Activated CD4-positive, alpha-beta T cell treated with anti-CD3 and anti-CD28 coated beads, Interleukin-2, amount 10 ng/mL, durations not matched to agents 7 days and 5 days (primary cell): ENCODE results near the gene SLC2A6. TPM values are rescaled to one million over a fixed set of nuclear protein-coding genes. Genes with fewer than 3 reads are reported as not detected.

ENCODE experiments used
- CTCF ChIA-PET: fragments of 350-600 bp; sonication (Branson Sonifier 250); formaldehyde crosslinking; loops from one replicate; lab custom pipeline; 2021; ENCODE audit warnings: antibody characterized with exemption; lab: Charles Lee
- POLR2A ChIA-PET: fragments of 350-600 bp; sonication (Branson Sonifier 250); formaldehyde crosslinking; loops from one replicate; lab custom pipeline; 2021; ENCODE audit warnings: antibody characterized with exemption; lab: Charles Lee
- DNase-seq: peaks from one replicate; pipeline ENCODE4 v3.0.0-alpha.2; 2020
- H3K27ac Mint-ChIP-seq: one replicate; pipeline ENCODE4 v1.8.0; 2021; ENCODE audit warnings: mild to moderate bottlenecking, moderate library complexity, mixed read lengths
- H3K27me3 Mint-ChIP-seq: one replicate; pipeline ENCODE4 v1.8.0; 2021; ENCODE audit warnings: mixed read lengths
- H3K36me3 Mint-ChIP-seq: one replicate; pipeline ENCODE4 v1.8.0; 2021; ENCODE audit warnings: low read depth, mixed read lengths
- H3K4me1 Mint-ChIP-seq: one replicate; pipeline ENCODE4 v1.8.0; 2021; ENCODE audit warnings: mixed read lengths
- H3K4me3 Mint-ChIP-seq: one replicate; pipeline ENCODE4 v1.8.0; 2021; ENCODE audit warnings: mild to moderate bottlenecking, moderate library complexity, mixed read lengths
- H3K9me3 Mint-ChIP-seq: one replicate; pipeline ENCODE4 v1.8.0; 2021; ENCODE audit warnings: mixed read lengths
- total RNA-seq, 2 experiments: library from RNA; stranded (reverse); gene quantifications; one replicate each; pipeline ENCODE4 v1.2.3, GENCODE V29; 2021

The SLC2A6 gene
- total RNA-seq, 2 experiments from 2014 or later: 1.6 to 2.0 TPM

DNA sequence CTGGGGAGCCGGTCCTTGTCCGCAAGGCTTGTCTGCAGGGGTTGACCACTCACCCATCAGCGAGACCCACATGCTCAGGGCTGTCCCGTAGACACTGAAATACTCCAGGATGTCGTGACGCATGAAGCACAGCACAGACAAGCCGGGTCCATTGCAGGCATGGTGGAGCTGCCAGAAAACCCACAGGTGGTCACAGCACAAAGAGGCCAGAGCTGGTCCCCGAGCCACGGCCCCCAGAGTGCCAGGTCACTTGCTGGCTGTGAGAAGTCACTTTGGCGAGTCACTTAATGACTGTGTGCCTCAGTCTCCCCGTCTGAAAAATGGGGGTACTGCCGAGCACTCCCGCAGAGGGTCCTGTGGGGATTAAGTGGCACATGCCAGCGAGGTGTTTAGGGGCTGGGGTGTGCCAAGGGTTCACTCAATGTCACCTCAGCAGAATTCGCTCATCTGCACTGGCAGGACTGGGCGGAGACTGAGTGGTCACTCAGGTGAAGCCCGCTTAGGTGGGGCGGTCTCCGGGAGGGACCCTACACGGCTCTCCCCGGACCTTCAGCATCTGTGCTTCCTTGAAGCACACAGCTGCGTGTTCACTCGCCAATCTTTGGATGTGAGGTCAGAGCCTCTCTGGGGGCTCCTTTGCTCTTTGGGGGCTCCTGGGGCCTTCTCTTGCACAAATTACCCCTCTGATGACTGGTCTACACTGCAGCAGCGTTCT lies 41.4 kb upstream of the SLC2A6 start:
- H3K4me1 Mint-ChIP-seq: no peaks in the 10 kb centered on the region
- H3K27ac Mint-ChIP-seq: no peak overlapping the region
- POLR2A ChIA-PET: no interaction called here
- H3K27me3 Mint-ChIP-seq: no peaks in the 10 kb centered on the region
- no peaks in the 10 kb centered on the region for H3K9me3 Mint-ChIP-seq
- no peaks in the 10 kb centered on the region for H3K36me3 Mint-ChIP-seq
- CTCF ChIA-PET: no interaction called here
- no peak overlapping the region for H3K4me3 Mint-ChIP-seq
- DNase-seq: no peak

DNA sequence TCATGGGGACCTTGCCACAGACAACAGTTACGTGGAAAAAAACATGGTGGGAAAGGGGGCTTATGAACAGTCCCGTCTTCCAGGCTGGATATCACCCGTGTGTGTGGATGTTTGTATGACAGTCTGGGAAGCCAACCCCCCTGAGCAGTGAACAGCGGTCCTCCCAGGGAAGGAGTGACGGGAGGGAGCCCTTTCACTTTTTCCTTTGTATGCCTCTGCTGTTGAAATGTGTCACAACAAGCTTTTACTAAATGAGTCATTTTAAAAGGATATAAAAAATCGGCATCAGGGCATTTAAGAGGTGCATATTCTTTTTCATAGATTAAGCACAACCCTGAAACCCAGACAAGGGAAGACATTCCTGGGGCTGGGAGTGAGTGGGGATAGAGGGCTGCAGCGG lies 40.8 kb upstream of the SLC2A6 start:
- Mint-ChIP-seq H3K4me1 (no peaks in the 10 kb centered on the region), H3K36me3 (no peaks in the 10 kb centered on the region), H3K9me3 (no peaks in the 10 kb centered on the region), H3K4me3 (no peak overlapping the region), H3K27me3 (no peaks in the 10 kb centered on the region), H3K27ac (no peak overlapping the region)
- ChIA-PET POLR2A (no interaction called here), CTCF (no interaction called here)
- no peak for DNase-seq

DNA sequence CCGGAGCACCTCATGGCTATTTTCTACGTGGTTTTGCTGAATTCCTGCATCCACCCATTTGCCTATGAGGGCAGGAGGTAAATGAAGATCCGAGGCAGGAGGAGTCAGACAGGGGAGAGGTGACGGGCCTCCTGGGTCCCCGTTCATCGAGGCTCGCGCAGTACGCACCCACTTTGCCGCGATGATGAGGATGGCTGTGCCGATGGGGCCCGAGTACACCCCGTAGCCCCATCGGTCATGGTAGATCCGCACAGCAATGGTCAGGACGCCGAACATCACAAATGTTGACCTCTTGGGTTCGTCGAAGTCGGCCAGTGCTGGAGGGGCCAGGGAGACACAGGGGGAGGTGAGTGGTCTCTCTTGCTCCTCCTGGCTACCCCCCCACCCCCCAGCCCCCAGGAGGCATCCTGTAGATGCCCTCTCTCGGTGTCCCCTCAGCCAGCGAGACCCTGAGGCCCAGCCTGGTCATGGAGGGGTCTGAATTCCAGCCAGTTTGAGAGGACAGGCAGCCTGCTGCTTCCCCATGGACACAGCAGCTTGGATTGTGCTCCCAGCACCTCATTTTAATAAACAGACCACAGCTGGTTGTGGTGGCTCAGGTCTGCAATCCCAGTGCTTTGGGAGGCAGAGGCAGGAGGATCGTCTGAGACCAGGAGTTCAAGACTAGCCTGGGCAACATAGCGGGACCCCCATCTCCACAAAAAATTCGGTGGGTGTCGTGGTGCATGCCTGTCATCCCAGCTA lies 40.0 kb upstream of the SLC2A6 start:
- POLR2A ChIA-PET: no interaction called here
- no peaks in the 10 kb centered on the region for H3K27me3 Mint-ChIP-seq
- no peaks in the 10 kb centered on the region for H3K9me3 Mint-ChIP-seq
- CTCF ChIA-PET: no interaction called here
- DNase-seq: no peak
- H3K36me3 Mint-ChIP-seq: no peaks in the 10 kb centered on the region
- H3K4me3 Mint-ChIP-seq: no peak overlapping the region
- no peaks in the 10 kb centered on the region for H3K4me1 Mint-ChIP-seq
- no peak overlapping the region for H3K27ac Mint-ChIP-seq

DNA sequence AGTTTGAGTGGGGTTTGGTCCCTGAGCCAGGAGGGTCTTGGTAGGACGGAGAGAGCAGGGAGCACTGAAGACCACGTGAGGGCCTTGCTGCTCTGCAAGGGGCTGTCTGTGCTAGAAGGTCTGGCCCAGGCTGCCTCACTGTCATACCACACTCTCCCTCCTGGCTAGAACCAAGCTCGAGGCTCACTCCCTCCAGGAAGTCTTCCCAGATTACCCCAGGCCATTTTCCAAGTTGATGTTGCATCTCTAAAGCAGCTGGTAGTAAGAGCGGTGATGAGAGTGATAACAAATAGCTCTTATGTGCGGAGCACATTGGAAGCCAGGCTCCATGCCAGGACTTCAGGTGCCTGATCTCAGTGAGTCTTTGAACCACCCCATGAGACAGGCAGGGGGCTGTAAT lies 39.3 kb upstream of the SLC2A6 start:
- ChIA-PET CTCF (no interaction called here), POLR2A (no interaction called here)
- H3K4me1 Mint-ChIP-seq: no peaks in the 10 kb centered on the region
- DNase-seq: no peak
- no peaks in the 10 kb centered on the region for H3K36me3 Mint-ChIP-seq
- H3K27ac Mint-ChIP-seq: no peak overlapping the region
- no peaks in the 10 kb centered on the region for H3K9me3 Mint-ChIP-seq
- H3K4me3 Mint-ChIP-seq: no peak overlapping the region
- H3K27me3 Mint-ChIP-seq: no peaks in the 10 kb centered on the region

DNA sequence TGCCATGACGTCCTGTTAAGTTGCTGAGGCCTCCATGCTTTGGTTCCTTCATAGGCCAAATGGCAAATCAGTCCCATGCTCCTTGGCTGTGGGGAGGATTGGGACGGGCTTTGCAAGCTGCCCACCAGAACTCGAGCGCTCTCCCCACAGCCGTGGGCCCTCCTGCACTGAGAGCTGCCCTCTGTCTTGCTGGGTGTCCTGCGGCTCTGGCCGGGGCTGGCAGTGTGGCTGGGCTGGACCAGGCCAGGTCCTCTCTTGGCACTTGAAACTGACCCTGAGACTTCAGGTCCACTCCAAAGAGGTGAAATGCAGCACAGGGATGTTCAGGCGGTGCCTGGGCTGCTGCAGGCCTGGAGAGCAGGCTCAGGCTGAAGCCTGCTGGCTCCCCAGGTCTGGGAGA lies 38.8 kb upstream of the SLC2A6 start:
- POLR2A ChIA-PET: no interaction called here
- Mint-ChIP-seq H3K4me3 (no peak overlapping the region), H3K36me3 (no peaks in the 10 kb centered on the region), H3K27me3 (no peaks in the 10 kb centered on the region), H3K27ac (no peak overlapping the region), H3K9me3 (no peaks in the 10 kb centered on the region), H3K4me1 (no peaks in the 10 kb centered on the region)
- CTCF ChIA-PET: no interaction called here
- DNase-seq: no peak

GRCh38 chr9:133516961-133517350 lies 38.1 kb upstream of the SLC2A6 start:
- no peaks in the 10 kb centered on the region for H3K36me3 Mint-ChIP-seq
- POLR2A ChIA-PET: no interaction called here
- no peak for DNase-seq
- no peak overlapping the region for H3K27ac Mint-ChIP-seq
- H3K27me3 Mint-ChIP-seq: no peaks in the 10 kb centered on the region
- CTCF ChIA-PET: no interaction called here
- no peak overlapping the region for H3K4me3 Mint-ChIP-seq
- H3K9me3 Mint-ChIP-seq: no peaks in the 10 kb centered on the region
- H3K4me1 Mint-ChIP-seq: no peaks in the 10 kb centered on the region

DNA sequence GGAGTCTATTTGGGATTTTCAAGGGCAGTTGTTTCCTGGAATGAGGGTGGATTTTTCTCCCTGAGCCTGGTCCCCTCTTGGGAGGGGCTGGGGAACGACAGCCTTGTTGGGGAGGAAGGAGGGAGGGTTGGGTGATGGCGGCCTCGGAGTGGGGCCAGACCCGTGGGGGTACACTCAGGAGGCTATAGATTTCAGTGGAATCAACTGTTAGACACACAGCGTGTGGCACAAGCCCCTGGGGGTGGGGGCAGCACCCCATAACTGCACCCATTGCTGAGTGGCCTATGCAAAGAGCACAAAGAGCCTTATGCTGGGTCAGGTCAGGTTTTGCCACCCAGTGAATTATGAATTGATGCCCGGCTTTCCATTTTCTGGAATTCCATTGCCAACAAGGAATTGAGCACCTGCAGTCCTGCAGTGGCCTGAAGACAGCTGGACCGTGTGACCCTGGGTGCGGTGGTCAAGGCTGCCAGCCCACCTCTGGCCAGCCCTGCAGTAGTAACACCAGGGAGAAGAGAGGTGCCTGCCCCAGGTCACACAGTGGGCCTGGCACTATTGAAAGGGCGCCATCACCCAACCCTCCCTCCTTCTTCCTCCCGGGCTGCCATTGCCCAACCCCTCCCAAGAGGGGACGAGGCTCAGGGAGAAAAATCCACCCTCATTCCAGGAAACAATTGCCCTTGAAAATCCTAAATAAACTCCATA lies 37.5 kb upstream of the SLC2A6 start:
- no peak overlapping the region for H3K27ac Mint-ChIP-seq
- no peak for DNase-seq
- H3K4me1 Mint-ChIP-seq: no peaks in the 10 kb centered on the region
- POLR2A ChIA-PET: no interaction called here
- no peaks in the 10 kb centered on the region for H3K36me3 Mint-ChIP-seq
- H3K27me3 Mint-ChIP-seq: no peaks in the 10 kb centered on the region
- H3K9me3 Mint-ChIP-seq: no peaks in the 10 kb centered on the region
- CTCF ChIA-PET: no interaction called here
- H3K4me3 Mint-ChIP-seq: no peak overlapping the region

GRCh38 chr9:133515615-133516255 lies 36.8 kb upstream of the SLC2A6 start:
- Mint-ChIP-seq H3K36me3 (no peaks in the 10 kb centered on the region), H3K9me3 (no peaks in the 10 kb centered on the region), H3K27me3 (no peaks in the 10 kb centered on the region), H3K4me1 (no peaks in the 10 kb centered on the region), H3K27ac (no peak overlapping the region), H3K4me3 (no peak overlapping the region)
- DNase-seq: no peak
- POLR2A ChIA-PET: no interaction called here
- CTCF ChIA-PET: no interaction called here

GRCh38 chr9:133515240-133515610 lies 36.3 kb upstream of the SLC2A6 start:
- Mint-ChIP-seq H3K27ac (no peak overlapping the region), H3K36me3 (no peaks in the 10 kb centered on the region), H3K9me3 (no peaks in the 10 kb centered on the region), H3K27me3 (no peaks in the 10 kb centered on the region), H3K4me1 (peaks cover 2% of the 10 kb centered on the region), H3K4me3 (no peak overlapping the region)
- ChIA-PET CTCF (no interaction called here), POLR2A (no interaction called here)
- DNase-seq: no peak

GRCh38 chr9:133514460-133515239 lies 35.8 kb upstream of the SLC2A6 start:
- H3K4me3 Mint-ChIP-seq: no peak overlapping the region
- no peaks in the 10 kb centered on the region for H3K27me3 Mint-ChIP-seq
- peaks cover 6% of the 10 kb centered on the region for H3K4me1 Mint-ChIP-seq
- no peaks in the 10 kb centered on the region for H3K36me3 Mint-ChIP-seq
- POLR2A ChIA-PET: no interaction called here
- H3K9me3 Mint-ChIP-seq: no peaks in the 10 kb centered on the region
- CTCF ChIA-PET: no interaction called here
- H3K27ac Mint-ChIP-seq: no peak overlapping the region
- DNase-seq: no peak

DNA sequence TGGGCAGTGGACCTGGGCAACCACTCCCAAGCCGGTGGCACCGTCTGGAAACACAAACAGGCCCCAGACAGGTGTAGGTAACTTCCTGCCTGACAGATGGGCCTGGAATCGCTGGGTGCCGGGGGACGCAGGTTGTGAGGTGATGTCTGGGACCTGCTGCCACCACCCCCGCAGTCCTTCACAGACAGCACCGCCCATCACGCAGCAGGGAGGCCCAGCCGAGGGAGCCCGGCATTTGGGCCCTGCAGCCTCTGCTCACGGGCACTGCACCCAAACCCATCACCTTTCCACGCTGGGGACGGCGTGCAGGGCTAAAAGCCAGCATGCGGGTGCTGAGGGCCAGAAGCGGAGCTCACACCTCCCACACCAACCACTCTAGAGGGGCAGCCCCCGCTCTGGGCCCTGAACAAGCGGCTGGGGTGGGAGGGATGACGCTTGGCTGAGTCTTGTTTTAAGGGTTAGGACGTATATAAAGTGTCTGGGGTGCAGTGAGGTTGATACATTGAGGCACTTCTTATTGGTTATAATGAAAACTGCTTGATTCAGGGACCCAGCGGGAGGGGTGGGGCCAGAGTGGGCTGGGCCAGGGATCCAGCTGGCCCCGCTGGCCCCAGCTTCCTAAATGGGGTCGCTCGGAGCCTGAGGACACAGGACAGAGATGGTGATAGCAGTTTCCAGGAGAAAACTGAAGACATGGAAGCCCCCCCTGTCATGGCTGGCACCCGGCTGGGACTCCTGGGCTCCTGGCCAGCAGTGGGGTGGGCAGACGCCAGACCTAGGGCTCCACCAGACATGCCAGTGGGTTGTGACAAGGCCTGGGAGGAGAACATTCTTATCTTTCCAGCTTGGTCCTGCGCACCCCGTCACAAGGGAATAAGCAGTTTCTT lies 34.6 kb upstream of the SLC2A6 start:
- H3K36me3 Mint-ChIP-seq: no peaks in the 10 kb centered on the region
- H3K9me3 Mint-ChIP-seq: no peaks in the 10 kb centered on the region
- H3K27ac Mint-ChIP-seq: no peak overlapping the region
- ChIA-PET CTCF (interaction anchor here (0.6 kb wide), 2 partner anchors 115 to 1084 kb away, joined by 3 to 4 read pairs; no protein-coding TSS in a partner anchor), POLR2A (no interaction called here)
- peaks cover 16% of the 10 kb centered on the region for H3K4me1 Mint-ChIP-seq
- no peak overlapping the region for H3K4me3 Mint-ChIP-seq
- H3K27me3 Mint-ChIP-seq: no peaks in the 10 kb centered on the region
- no peak for DNase-seq
